NK-92 treated with Interleukin-12 subunit alpha and Interleukin-12 subunit beta, amount 100 ng/mL, for 24 hours (cell line): Measurements from ENCODE around the gene SEMA3G.
A peak's percentile ranks its signal among the peaks of the same experiment; 100 is the strongest.

Source experiments
- DNase-seq: peaks from one replicate; lab custom pipeline; 2025; lab: John Stamatoyannopoulos, UW

The SEMA3G gene

DNA sequence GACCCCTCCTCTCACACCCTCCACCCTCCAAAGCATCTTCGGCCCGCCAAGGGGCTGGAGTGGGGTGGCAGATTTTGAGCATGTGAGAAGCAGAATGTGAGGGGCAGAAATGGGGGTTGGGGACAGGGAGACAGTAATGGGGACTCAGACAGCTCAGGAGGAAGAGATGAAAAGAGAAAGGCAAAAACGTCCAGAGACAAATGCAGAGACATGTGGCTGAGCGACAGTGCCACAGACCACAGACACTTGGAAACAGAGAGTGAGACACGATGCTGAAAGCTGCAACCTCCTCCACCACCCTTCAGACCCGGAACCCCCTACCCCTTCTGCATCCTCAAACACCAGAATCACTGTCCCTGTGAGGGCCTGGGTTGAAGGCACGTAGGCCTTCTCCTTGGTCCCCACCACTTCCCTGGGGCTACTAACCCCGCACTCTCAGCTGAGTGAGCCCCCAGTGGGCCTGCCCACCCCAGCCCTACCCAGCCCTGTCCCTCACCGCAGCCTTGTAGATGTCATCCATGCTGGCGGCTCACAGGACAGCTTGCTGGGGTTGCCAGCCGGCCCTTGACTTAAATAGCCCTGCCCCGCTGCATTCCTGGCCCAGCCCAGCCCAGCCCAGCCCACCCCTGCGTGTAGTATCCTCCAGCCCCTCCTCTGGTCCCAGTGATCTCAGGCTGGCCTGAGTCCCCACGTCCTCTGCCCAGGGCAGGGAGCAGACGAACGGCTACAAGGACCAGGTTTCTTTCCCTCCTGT, 8.8 kb upstream of the SEMA3G start, which contains the start of gene TNNC1:
TNNC1 (minus strand) TSS at position 546 of the 754 bp plus-strand sequence; CDS start at position 520, 26 bp downstream.
- DNase-seq, result no peak

DNA sequence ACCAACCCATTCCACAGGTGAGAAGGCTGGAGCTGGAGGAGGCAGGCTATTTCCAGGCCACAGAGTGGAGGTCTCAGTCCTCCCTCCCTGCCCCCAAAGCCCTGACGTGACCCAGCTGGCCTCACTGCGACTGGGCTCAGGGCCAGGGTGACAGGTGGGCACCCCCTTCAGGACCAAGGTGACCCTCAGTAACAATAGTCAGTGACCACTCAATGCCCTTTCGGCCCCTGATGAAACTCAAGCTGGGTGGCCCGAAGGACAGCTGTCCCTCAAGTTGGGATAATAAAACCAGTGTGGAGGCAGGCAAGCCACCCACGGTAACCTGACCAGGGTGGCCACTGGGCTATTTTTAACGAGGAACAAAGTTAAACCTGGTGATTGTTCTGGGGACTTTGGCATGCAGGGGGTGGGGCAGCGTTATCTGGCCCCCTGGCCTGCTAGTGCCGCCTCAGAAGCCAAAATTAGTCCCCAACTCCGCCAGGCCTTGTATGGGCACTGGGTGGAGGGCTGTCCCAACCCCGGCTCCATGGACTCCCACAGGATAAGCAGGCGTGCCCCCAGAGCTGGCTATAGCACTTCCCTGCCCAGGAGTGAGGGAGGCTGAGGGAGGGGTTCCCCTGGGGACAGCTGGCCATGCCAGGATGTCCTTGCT, 7.8 kb upstream of the SEMA3G start:
- DNase-seq, result no peak

- DNase-seq, result no peak
Observed at GRCh38 chr3:52452126-52452525, 7.2 kb upstream of the SEMA3G start.

DNA sequence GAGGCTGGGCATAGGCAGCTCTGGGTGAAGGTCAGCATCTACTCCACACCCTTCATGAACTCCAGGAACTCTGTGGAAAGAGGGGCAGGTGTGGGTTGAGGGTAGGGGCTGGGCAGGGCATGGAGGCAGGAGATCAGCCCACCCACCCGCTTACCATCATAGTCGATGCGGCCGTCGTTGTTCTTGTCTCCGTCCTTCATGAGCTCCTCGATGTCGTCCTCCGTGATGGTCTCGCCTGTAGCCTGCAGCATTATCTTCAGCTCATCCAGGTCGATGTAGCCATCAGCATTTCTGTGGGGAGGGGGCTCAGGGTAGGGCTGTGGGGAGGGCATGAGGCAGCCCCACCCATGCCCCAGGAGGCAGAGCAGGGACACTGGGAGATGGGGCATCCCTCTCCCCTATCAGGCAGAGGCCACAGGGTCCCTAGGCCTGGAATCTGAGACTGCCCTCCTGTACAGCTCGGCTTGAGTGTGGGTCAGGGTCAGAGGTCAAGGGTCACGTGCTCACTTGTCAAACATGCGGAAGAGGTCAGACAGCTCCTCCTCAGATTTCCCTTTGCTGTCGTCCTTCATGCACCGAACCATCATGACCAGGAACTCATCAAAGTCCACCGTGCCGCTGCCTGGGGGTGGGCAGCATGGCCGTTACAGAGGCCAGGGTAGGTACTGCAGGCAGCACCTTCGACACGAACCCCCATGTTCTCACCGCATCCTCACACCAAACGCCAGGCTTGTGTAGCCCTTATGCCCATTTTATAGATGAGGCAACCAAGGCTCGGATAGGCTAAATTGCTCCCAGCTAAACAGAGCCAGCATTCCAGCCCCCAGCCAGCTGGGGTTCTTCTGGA, 6.6 kb upstream of the SEMA3G start:
- no peak for DNase-seq

GRCh38 chr3:52450489-52451236, 5.8 kb upstream of the SEMA3G start:
- no peak for DNase-seq

DNA sequence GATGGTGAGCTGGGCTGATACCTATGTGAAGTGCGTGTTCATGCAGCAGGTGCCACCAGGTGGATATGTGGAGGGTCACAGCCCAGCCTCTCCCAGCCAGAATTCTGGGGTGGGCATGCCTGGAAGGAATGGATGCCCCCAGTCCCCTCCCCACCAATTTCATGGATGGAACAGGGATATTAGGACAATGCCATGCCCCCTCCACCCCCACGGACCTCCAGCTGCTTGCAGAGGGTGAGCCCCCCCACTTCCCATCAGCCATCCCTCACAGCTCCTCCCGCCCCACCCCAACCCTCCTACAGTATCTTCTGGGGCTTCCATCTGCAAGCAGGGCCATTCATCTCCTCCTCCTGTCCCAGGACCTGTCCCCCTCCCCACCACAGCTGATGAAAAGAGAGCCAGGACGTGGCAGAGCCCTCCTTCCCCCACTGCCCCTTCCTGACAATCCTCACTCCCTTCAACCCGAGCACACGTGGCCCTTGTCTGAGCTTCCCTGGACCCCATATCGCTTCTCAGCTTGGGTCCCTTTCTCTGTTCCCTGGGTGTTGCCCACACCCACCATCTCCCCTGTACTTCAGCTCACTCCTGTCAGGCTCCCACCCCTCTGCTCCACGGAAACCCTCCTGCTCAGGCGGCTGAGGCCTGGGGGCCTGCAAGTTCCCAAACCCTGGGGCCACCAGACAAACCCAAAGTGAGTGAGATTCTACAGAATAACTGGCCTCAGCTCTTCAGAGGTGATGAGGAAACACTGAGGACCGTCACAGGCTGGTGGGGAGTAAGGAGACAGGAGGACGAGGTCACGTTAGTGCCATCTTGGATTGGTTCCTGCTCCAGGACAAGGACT, 2.8 kb upstream of the SEMA3G start:
- DNase-seq, result no peak

GRCh38 chr3:52446631-52447511, 2.0 kb upstream of the SEMA3G start:
- DNase-seq, result peak; percentile 36

DNA sequence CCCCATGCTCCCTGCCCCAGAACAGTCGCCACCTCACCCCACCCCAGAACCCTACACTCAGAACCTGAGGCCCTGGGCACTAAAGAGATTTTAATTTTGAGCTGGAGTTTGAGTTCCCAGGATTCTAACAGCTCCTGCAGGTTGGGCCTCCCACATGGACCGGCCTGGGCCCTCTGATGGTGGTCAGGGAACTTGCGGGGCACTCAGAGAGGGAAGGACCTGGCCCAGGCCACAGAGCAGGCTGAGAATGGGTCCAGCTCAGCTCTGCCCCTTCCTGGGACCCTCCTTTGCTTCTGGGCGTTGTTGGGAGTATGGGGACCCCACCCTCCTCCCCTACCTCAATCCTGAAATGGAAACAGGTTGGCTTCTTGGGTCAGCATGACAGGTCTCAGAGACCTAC, 1.1 kb upstream of the SEMA3G start:
- no peak for DNase-seq

- no peak for DNase-seq
Observed at GRCh38 chr3:52443791-52444687, 864 bp downstream of the SEMA3G start.

GRCh38 chr3:52443268-52443610, 1.7 kb downstream of the SEMA3G start:
- no peak for DNase-seq

DNA sequence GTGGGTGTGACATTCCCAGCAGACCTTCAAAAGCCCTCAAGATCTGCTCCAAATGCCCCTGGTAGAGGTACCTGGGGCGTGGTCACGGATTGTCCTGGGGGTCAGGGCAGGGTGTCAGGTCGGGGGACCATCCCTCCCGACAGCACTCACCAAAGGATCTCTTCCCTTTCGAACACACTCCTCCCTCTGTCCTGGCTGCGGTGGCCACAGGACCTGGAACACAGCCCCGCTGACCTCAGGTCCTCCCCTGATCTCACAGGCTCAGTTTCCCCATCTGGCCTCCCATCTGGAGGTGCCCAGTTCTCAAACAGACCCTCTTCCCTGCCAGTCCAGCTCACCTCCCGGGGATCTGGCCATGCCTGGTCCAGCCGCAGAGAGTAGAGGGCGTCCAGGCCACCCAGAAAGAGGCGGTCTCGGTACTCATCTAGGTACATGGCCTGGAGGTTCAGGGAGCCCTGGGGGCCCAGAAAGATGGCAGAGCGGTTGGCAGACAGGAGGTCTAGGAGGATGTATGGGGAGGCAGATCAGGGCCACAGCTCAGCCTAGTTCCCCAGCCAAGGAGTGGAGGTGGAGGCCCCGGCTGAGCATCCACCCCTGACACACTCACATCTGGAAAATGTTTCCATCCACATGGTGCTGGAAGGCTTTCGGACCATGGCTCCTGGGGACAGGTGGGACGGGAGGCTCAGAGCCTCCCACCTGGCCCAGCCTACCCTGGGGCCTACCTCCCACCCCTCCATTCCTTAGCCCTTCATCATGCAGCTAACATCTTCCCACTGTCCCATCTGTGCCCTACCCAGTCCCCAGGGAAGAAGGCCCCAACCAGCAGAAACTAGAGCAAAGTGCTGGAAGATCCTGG, 2.3 kb downstream of the SEMA3G start:
- DNase-seq, result no peak

DNA sequence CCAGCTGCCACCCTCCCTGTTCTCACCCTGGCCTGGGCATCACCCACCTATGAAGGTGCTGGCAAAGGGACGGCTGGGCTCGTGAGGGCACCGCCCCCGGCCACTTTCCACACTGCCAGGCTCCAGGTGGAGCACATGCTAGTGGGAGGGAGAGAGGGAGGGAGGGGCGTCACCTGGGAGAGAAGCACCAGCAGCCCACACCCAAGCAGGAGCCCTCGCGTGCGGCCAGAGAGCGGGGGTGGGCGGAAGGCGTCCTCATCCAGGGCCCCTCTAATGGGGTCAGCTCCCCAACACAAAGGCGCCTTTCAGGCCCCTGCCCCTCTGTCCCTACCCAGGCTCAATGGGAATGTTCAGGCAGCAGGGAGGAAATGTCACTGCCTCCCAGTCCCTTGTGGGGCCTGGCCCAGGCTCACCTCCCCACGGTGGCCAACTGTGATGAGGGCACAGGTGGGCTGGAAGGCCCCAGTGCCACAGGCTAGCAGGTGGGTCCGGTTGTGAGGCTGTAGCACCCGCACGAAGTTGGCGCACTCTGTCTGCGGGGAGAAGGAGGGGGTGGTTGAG, 3.1 kb downstream of the SEMA3G start:
- no peak for DNase-seq

DNA sequence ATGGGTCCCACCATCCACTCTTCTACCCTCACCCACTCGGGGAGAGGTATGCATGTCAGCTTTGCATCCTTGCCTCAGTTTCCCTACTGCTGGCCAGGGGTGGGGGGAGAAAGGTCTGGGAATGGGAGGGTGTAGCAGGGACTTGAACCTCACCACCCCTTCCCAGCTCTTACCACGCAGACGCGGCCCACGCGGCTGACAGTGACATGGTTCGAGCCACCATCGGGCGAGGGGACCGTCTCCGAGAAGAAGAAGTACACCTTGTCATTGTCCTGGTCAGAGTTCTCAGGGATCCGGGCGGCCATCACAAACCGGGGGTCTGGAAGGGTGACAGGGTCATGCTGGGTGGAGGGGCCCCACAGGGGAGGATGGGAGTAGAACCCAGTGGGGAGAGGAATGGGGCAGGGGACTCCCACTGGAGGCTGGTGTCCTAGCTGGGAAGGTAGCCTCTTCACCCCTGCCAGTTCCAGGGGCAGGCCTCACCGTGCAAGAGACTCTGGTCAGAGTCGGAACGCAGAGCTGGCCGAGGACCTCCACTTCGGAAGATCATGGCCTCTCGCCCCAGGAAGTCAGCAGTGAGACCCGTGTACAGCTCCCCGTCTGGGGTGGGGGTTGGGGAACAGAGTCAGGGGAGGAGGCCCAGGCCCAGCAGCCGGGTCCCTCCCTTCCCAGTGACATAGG, 3.7 kb downstream of the SEMA3G start:
- no peak for DNase-seq

GRCh38 chr3:52440671-52441070, 4.2 kb downstream of the SEMA3G start:
- DNase-seq, result no peak

GRCh38 chr3:52440249-52440551, 4.7 kb downstream of the SEMA3G start:
- no peak for DNase-seq

- no peak for DNase-seq
Observed at GRCh38 chr3:52439426-52440248, 5.3 kb downstream of the SEMA3G start.
